Measurements from ENCODE around the gene LGR4. TPM values are rescaled to one million over a fixed set of nuclear protein-coding genes. Genes with fewer than 3 reads are reported as not detected.

LGR4 gene
- total RNA-seq, 4 donors from 2014 or later: 5.5 to 37.6 (median 11.8) TPM

DNA sequence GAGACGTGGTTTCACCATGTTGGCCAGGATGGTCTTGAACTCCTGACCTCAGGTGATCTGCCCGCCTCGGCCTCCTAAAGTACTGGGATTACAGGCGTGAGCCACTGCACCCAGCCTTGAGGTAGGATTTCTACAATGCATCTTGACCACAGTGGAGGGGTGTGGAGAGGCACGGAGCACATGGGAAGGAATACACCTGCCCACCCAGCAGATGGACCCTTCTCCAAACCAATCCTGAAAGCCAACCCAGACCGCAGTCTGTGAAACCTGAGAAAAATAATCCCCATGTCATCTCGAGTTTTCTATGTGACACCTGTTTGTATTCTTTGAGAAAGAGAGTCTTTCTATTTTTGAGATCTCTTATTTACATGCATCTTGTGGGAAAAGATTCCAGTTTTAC, 32.5 kb downstream of the LGR4 start:
- in situ Hi-C loops (cut with MboI; ENCODE audit: low sequenced_read_pairs in 4 of 4) (no loop called here), intact Hi-C loops (cut with DNase I; ENCODE audit: low total_unique reads) (no loop called here)
- H3K27me3 ChIP-seq: no peaks in the 10 kb centered on the region
- ATAC-seq (no peak), DNase-seq (no peak)
- no peaks in the 10 kb centered on the region for H3K36me3 ChIP-seq
- H3K27ac ChIP-seq: no peak overlapping the region
- H3K9me3 ChIP-seq: no peaks in the 10 kb centered on the region
- TF ChIP-seq POLR2A (IDR thresholded peaks at IDR 0.05): no peak
- peaks cover 19 to 24% of the 10 kb centered on the region in 2 donors for H3K4me1 ChIP-seq
- no peak overlapping the region for H3K4me3 ChIP-seq

DNA sequence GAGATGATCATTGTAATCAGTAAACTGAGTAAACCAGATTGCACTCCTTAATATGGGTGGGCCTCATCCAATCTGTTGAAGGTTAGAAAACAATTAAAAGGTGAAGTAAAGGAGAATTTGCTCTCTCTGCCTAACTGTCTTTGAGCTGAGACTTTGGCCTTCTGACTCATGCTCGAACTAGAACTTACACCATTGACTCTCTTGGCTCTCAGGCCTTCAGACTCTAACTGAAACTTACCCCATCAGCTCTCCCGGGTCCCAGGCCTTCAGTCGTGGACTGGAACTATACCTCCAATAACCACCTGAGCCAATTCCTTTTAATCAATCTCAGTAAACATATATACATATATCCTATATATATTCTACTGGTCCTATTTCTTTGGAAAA, 34.0 kb downstream of the LGR4 start:
- Histone ChIP-seq H3K36me3 (no peaks in the 10 kb centered on the region), H3K27me3 (no peaks in the 10 kb centered on the region), H3K9me3 (no peaks in the 10 kb centered on the region), H3K4me3 (no peak overlapping the region), H3K4me1 (peaks cover 12 to 16% of the 10 kb centered on the region in 2 donors), H3K27ac (no peak overlapping the region)
- no peak for DNase-seq
- ATAC-seq: no peak
- in situ Hi-C loops (cut with MboI; ENCODE audit: low sequenced_read_pairs in 4 of 4): loop anchor here in 1 of 4 donors (10.0 kb wide), 1 partner anchor 56 kb away; no protein-coding TSS in a partner anchor
- TF ChIP-seq, protein P1, sequence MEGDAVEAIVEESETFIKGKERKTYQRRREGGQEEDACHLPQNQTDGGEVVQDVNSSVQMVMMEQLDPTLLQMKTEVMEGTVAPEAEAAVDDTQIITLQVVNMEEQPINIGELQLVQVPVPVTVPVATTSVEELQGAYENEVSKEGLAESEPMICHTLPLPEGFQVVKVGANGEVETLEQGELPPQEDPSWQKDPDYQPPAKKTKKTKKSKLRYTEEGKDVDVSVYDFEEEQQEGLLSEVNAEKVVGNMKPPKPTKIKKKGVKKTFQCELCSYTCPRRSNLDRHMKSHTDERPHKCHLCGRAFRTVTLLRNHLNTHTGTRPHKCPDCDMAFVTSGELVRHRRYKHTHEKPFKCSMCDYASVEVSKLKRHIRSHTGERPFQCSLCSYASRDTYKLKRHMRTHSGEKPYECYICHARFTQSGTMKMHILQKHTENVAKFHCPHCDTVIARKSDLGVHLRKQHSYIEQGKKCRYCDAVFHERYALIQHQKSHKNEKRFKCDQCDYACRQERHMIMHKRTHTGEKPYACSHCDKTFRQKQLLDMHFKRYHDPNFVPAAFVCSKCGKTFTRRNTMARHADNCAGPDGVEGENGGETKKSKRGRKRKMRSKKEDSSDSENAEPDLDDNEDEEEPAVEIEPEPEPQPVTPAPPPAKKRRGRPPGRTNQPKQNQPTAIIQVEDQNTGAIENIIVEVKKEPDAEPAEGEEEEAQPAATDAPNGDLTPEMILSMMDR (IDR thresholded peaks at IDR 0.05 in 4 of 5, conservative IDR thresholded peaks at IDR 0.05 in 1 of 5): no peak
- TF ChIP-seq POLR2A (IDR thresholded peaks at IDR 0.05): no peak
- intact Hi-C loops (cut with DNase I; ENCODE audit: low total_unique reads): no loop called here

DNA sequence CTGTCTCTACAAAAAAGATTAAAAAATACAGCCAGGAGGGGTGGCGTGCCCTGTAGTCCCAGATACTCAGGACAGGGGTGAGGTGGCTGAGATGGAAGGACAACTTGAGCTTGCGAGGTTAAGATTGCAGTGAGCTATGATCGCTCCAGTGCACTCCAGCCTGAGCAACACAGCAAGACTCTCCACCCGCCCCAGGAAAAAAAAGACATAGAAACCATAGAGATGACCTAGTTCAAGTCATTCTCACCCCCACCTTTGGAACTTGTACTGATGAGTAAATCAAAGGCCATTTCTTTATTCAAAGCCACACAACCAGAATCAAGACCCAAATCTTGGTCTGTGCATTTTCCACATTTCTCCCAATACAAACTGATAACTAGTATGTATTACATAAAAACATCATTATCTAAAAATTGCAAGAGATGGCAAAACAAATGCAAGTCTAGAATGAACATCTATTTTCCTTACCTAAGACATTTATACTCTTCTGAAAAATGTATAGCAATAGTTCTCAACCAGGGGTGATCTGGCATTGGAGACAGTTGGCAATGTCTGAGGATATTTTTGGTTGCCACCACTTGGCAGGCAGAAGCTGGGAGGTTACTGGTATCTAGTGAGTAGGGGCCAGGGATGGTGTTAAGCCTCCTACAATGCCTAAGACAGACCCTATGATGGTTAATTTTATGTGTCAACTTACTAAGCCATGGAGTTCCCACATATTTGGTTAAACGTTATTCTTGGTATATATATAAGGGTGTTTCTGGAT, 34.6 kb downstream of the LGR4 start:
- Histone ChIP-seq H3K36me3 (no peaks in the 10 kb centered on the region), H3K9me3 (no peaks in the 10 kb centered on the region), H3K27ac (no peak overlapping the region), H3K4me3 (no peak overlapping the region), H3K27me3 (no peaks in the 10 kb centered on the region), H3K4me1 (peaks cover 12 to 16% of the 10 kb centered on the region in 2 donors)
- TF ChIP-seq POLR2A (IDR thresholded peaks at IDR 0.05): no peak
- TF ChIP-seq, protein P1 (IDR thresholded peaks at IDR 0.05 in 4 of 5, conservative IDR thresholded peaks at IDR 0.05 in 1 of 5): no peak
- no peak for DNase-seq
- in situ Hi-C loops (cut with MboI; ENCODE audit: low sequenced_read_pairs in 4 of 4) (loop anchor here in 1 of 4 donors (10.0 kb wide), 1 partner anchor 57 kb away; no protein-coding TSS in a partner anchor), intact Hi-C loops (cut with DNase I; ENCODE audit: low total_unique reads) (no loop called here)
- no peak for ATAC-seq

- H3K36me3 ChIP-seq: no peaks in the 10 kb centered on the region
- no peak for TF ChIP-seq POLR2A (IDR thresholded peaks at IDR 0.05)
- TF ChIP-seq, protein P1 (IDR thresholded peaks at IDR 0.05 in 4 of 5, conservative IDR thresholded peaks at IDR 0.05 in 1 of 5): no peak
- no peak overlapping the region for H3K4me3 ChIP-seq
- H3K9me3 ChIP-seq: no peaks in the 10 kb centered on the region
- ATAC-seq (no peak), DNase-seq (no peak)
- H3K27ac ChIP-seq: no peak overlapping the region
- H3K4me1 ChIP-seq: peaks cover 12 to 16% of the 10 kb centered on the region in 2 donors
- no peaks in the 10 kb centered on the region for H3K27me3 ChIP-seq
- in situ Hi-C loops (cut with MboI; ENCODE audit: low sequenced_read_pairs in 4 of 4): loop anchor here in 1 of 4 donors (10.0 kb wide), 1 partner anchor 58 kb away; no protein-coding TSS in a partner anchor
- intact Hi-C loops (cut with DNase I; ENCODE audit: low total_unique reads): no loop called here
These were observed 35.7 kb downstream of the LGR4 start for GRCh38 chr11:27436916-27437315.

- DNase-seq (no peak), ATAC-seq (no peak)
- Histone ChIP-seq H3K4me3 (no peak overlapping the region), H3K27me3 (no peaks in the 10 kb centered on the region), H3K36me3 (no peaks in the 10 kb centered on the region), H3K9me3 (no peaks in the 10 kb centered on the region), H3K27ac (no peak overlapping the region), H3K4me1 (peaks cover 5 to 10% of the 10 kb centered on the region in 2 donors)
- TF ChIP-seq, protein P1 (IDR thresholded peaks at IDR 0.05 in 4 of 5, conservative IDR thresholded peaks at IDR 0.05 in 1 of 5): no peak
- TF ChIP-seq POLR2A (IDR thresholded peaks at IDR 0.05): no peak
- intact Hi-C loops (cut with DNase I; ENCODE audit: low total_unique reads): no loop called here
- in situ Hi-C loops (cut with MboI; ENCODE audit: low sequenced_read_pairs in 4 of 4): loop anchor here in 1 of 4 donors (10.0 kb wide), 1 partner anchor 61 kb away; no protein-coding TSS in a partner anchor
These were observed 38.8 kb downstream of the LGR4 start for GRCh38 chr11:27433742-27434141.
